Astrocyte of the cerebellum (primary cell): ENCODE measurements around the gene ADAR.

Experiments
- DNase-seq: peaks from one replicate; pipeline ENCODE4 v3.0.0-alpha.2; 2011; ENCODE audit warnings: low read depth
- H3K4me3 ChIP-seq: 2 replicates; pipeline ENCODE4 v1.5.1; 2011; ENCODE audit warnings: mild to moderate bottlenecking, low read depth, low read length, moderate library complexity
- in situ Hi-C: cut with HindIII; loops from 2 replicates; pipeline ENCODE4 v1.10.0; 2017; ENCODE audit warnings: low sequenced_read_pairs
- TF ChIP-seq, protein P1 (sequence below): IDR thresholded peaks from 2 replicates; pipeline ENCODE4 v1.5.1; 2012; ENCODE audit warnings: low read length, low read depth, moderate library complexity, mild to moderate bottlenecking; ENCODE audit errors: missing control alignments

Gene ADAR

DNA sequence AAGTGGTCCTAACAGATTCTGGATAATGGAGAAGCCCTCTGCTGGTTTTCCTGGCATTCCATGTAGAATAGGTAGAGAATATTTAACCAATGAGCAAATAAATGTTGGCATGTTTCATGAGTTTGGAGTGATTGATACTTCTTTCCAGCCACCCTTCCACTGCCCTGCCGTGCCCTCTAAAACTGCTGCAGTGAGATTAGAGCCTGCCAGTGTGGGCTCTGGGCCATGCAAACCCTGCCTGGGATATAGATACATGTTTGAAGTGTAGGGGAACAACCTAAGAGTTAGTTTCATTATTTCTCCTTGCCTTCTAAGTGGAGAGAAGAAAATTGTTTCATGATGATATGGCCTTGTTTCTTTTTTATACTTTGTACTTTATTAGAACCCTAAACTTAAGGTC lies 60.0 kb downstream of the ADAR start:
- no peak overlapping the region for H3K4me3 ChIP-seq
- in situ Hi-C loops = no loop called here
- no peak for DNase-seq
- TF ChIP-seq, protein P1, sequence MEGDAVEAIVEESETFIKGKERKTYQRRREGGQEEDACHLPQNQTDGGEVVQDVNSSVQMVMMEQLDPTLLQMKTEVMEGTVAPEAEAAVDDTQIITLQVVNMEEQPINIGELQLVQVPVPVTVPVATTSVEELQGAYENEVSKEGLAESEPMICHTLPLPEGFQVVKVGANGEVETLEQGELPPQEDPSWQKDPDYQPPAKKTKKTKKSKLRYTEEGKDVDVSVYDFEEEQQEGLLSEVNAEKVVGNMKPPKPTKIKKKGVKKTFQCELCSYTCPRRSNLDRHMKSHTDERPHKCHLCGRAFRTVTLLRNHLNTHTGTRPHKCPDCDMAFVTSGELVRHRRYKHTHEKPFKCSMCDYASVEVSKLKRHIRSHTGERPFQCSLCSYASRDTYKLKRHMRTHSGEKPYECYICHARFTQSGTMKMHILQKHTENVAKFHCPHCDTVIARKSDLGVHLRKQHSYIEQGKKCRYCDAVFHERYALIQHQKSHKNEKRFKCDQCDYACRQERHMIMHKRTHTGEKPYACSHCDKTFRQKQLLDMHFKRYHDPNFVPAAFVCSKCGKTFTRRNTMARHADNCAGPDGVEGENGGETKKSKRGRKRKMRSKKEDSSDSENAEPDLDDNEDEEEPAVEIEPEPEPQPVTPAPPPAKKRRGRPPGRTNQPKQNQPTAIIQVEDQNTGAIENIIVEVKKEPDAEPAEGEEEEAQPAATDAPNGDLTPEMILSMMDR = no peak

DNA sequence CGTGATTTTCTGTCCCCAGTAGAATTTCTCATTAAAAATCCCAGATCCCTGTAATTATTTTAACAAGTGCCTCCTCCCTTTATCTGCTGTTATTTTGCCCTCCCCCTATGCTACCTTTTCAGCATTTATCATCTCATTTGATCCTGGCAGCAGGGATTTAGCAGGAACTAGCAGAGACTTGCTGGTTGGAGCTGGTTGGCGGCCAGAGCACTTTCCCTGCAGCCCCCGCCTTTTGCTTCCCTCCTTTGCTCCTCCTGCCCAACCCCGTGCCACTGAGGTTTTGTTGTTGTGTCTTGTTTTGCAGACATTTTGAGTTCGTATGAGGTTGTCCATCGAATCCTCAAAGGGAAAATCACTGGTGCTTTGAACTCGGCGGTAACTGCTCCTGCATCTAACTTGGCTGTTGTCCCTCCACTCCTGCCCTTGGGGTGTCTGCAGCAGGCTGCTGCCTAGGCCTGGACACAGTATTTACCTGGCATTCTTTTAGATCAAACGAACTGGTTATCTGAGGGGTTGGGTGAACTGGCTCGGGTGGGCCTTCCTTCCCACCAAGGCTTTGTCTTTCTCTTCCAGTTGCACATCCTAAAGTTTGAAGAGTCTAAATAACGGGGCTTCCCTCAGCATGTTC lies 60.8 kb downstream of the ADAR start:
- no peak for DNase-seq
- TF ChIP-seq, protein P1 = no peak
- in situ Hi-C loops = no loop called here
- no peak overlapping the region for H3K4me3 ChIP-seq

DNA sequence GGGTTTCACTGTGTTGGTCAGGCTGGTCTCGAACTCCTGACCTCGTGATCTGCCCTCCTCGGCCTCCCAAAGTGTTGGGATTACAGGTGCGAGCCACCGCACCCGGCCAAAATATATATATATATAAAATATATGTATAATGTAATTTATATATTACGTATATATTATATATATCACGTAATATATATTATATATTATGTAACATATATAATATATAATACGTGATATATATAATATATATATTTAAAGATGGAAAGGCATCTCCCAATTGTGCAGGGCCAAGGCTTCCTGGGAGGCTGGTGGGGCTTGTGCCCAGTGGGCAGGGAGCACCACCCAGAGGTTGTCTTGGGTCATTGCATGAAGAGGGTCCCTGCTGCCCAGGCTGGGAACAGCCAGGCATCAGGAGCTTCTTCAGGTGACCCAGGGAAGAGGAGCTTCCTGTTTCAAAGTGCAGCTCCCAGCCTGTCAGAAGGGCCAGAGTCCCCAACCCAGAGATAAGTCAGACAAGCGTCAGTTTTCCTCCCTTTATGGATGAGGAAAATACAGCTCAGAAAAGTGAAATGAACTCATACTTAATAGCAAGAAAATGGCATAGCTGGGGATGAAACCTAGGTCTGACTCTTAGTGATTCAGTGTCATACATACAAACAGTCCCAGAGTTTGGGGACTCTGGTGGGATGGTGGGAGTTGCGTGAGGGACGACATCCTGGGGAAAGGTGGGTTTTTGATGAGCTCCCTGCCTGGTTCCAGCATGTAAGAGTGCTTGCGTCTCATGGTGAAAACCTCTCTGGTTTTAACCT lies 61.5 kb downstream of the ADAR start:
- peak; percentile 9 for DNase-seq
- TF ChIP-seq, protein P1 = peak; percentile 80
- in situ Hi-C loops = no loop called here

DNA sequence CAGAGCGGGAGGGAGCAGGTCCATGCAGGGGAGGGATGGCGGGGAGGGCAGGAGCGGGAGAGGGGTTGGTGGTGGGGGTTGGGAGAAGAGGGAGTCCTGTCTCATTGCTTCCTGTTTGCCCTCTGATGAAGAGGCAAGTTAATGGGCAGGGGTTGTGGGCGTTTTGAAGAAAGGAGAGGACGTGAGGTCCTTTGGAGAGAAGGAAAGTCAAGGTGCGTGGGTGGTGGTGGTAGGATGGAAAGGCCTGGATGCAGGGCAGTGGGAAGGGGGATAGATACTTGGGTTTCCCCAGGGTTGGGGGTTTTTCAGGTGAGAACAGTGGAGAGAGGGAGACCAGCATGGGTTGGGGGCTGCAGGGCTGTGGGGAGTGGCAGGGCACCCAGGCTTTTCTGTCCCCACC lies 66.8 kb downstream of the ADAR start:
- no peak overlapping the region for H3K4me3 ChIP-seq
- TF ChIP-seq, protein P1 = no peak
- in situ Hi-C loops = no loop called here
- no peak for DNase-seq

More for the DNA sequence above, 61.5 kb downstream of the ADAR start:
- H3K4me3 ChIP-seq = no peak overlapping the region

DNA sequence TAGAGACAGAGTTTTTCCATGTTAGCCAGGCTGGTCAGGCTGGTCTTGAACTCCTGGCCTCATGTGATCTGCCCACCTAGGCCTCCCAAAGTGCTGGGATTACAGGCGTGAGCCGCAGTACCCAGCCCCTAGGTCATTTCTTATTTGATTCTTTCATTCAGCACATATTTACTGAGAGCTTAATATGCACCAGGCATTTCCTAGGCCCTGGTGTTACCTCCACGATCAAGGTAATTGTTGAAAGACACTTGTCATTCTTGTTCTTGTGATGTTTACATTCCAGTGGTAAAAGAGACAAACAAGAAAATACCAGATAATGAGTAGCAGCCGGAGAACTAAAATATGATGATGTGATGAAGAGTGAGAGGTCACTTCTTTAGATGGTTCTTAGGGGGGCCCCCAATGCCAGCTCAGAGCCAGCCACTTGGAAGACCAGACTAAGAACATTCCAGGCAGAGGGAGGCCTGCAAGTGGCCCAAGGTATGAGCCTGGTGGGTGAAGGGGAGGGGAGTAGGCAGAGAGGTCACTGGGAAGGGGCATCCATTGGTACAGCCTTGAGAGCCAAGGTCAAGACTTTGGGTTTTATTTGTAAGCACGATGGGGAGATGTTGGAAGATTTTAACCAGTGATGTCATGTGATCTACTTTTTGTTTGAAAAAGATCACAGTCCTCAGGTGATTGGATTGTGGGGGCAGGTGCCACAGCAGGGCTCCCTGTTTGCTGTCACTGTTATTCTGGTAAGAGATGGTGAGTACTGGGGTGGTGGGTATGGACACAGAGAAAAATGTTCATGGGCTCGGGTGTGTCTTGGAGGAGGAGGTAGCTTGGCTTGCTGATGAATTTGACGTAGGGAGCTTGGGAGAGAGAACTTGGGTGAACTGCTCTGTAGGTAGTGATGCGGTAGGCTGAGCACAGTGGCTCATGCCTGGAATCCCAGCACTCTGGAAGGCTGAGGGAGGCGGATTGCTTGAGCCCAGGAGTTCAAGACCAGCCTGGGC lies 68.2 kb downstream of the ADAR start:
- in situ Hi-C loops = no loop called here
- DNase-seq = no peak
- TF ChIP-seq, protein P1 = no peak
- H3K4me3 ChIP-seq = no peak overlapping the region

DNA sequence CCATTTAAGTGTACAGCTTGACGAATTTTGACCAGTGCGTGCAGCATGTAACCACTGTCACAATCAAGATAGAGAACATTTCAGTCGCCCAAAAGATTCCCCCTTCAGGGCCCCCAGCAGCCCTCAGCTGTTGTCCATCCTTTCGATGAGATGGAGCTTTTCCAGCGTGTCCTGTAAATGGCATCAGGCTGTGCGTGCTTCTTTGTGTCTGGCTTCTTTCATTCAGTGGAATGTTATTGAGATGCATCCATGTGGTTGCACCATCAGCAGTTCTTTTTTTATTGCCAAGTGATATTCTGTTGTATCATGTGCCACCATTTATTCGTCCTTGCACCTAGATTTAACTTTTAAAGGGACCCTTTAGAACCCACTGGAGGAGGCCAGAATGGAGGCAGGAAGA lies 71.4 kb downstream of the ADAR start:
- TF ChIP-seq, protein P1 = no peak
- H3K4me3 ChIP-seq = no peak overlapping the region
- in situ Hi-C loops = no loop called here
- DNase-seq = no peak
